Endothelial cell (in vitro differentiated cells): Measurements from ENCODE around the gene L1TD1. TPM values are rescaled to one million over a fixed set of nuclear protein-coding genes. Genes with fewer than 3 reads are reported as not detected.

ENCODE experiments used
- DNase-seq: peaks from one replicate; pipeline ENCODE4 v3.0.0; 2021; ENCODE audit warnings: low spot score
- H3K27ac Mint-ChIP-seq: one replicate; pipeline ENCODE4 v1.8.0; 2021; ENCODE audit warnings: mixed read lengths, inconsistent platforms; ENCODE audit not compliant: unreplicated experiment
- H3K27me3 Mint-ChIP-seq: one replicate; pipeline ENCODE4 v1.8.0; 2021; ENCODE audit warnings: mild to moderate bottlenecking, moderate library complexity, mixed read lengths, inconsistent platforms; ENCODE audit not compliant: unreplicated experiment
- H3K36me3 Mint-ChIP-seq: one replicate; pipeline ENCODE4 v1.8.0; 2021; ENCODE audit warnings: mild to moderate bottlenecking, low read depth, mixed read lengths, inconsistent platforms; ENCODE audit not compliant: unreplicated experiment
- H3K4me1 Mint-ChIP-seq: one replicate; pipeline ENCODE4 v1.8.0; 2021; ENCODE audit warnings: mild to moderate bottlenecking, mixed read lengths, inconsistent platforms; ENCODE audit not compliant: unreplicated experiment
- H3K4me3 Mint-ChIP-seq: one replicate; pipeline ENCODE4 v1.8.0; 2021; ENCODE audit warnings: mild to moderate bottlenecking, mixed read lengths, inconsistent platforms; ENCODE audit not compliant: unreplicated experiment
- H3K9me3 Mint-ChIP-seq: one replicate; pipeline ENCODE4 v1.8.0; 2021; ENCODE audit warnings: mixed read lengths, inconsistent platforms; ENCODE audit not compliant: unreplicated experiment
- CTCF ChIP-seq: fragments of 200-600 bp; sonication (generic); IDR thresholded peaks from one replicate; pipeline ENCODE4 v1.5.0; 2021; ENCODE audit warnings: antibody characterized with exemption; ENCODE audit not compliant: unreplicated experiment
- total RNA-seq: library from RNA; stranded (reverse); fragmentation: NEBNext Ultra II Directional; extraction: Animal tissue kit (Norgen Biotek cat#: 25700); gene quantifications from one replicate; pipeline ENCODE4 v1.2.1, GENCODE V29; 2021; ENCODE audit not compliant: unreplicated experiment

The L1TD1 gene
- total RNA-seq, 1 donor from 2014 or later, result 50.1 TPM

DNA sequence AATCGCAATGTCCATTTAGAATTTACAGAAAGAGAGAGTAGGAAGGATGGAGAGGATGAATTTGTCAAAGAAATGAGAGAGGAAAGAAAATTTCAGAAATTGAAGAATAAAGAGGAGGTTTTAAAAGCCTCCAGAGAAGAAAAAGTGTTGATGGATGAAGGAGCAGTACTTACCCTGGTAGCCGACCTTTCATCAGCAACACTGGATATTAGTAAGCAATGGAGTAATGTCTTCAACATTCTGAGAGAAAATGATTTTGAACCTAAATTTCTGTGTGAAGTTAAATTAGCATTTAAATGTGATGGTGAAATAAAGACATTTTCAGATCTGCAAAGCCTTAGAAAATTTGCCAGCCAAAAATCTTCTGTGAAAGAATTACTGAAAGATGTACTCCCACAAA is 12.5 kb downstream of the L1TD1 start:
- peaks cover 47% of the 10 kb centered on the region for H3K36me3 Mint-ChIP-seq
- peak overlapping the region; percentile 35 for H3K4me3 Mint-ChIP-seq
- TF ChIP-seq CTCF, result no peak
- H3K9me3 Mint-ChIP-seq, result peaks cover 12% of the 10 kb centered on the region
- DNase-seq, result no peak
- no peaks in the 10 kb centered on the region for H3K27me3 Mint-ChIP-seq
- no peak overlapping the region for H3K27ac Mint-ChIP-seq
- peaks cover 14% of the 10 kb centered on the region for H3K4me1 Mint-ChIP-seq

DNA sequence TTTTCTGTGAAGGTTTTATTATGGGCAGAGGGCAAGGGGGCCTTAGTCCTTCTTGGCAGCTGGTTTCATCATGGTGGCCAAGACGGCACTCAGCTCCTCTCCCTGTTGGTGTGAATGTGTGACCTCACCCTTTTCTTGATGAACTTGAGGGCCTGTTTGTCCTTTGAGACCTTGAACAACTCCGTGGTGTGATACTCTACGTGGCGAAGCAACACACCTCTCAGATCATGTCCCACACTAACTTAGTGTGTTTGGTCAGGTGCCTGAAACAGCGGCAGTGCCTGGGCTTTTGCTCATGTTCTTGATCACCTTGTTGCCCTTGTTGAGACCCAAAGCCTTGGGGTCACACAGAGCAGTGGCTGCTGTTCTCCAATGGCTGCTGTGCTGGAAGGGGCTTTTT is 13.4 kb downstream of the L1TD1 start:
- no peak overlapping the region for H3K27ac Mint-ChIP-seq
- no peaks in the 10 kb centered on the region for H3K27me3 Mint-ChIP-seq
- H3K4me3 Mint-ChIP-seq, result no peak overlapping the region
- H3K9me3 Mint-ChIP-seq, result peaks cover 12% of the 10 kb centered on the region
- peaks cover 47% of the 10 kb centered on the region for H3K36me3 Mint-ChIP-seq
- no peak for DNase-seq
- H3K4me1 Mint-ChIP-seq, result peaks cover 14% of the 10 kb centered on the region
- no peak for TF ChIP-seq CTCF

GRCh38 chr1:62208970-62209369 is 14.3 kb downstream of the L1TD1 start:
- no peak for TF ChIP-seq CTCF
- Mint-ChIP-seq H3K27ac (no peak overlapping the region), H3K27me3 (no peaks in the 10 kb centered on the region), H3K36me3 (peaks cover 47% of the 10 kb centered on the region), H3K9me3 (peaks cover 12% of the 10 kb centered on the region), H3K4me1 (peaks cover 14% of the 10 kb centered on the region), H3K4me3 (peak overlapping the region; percentile 63)
- DNase-seq, result no peak

DNA sequence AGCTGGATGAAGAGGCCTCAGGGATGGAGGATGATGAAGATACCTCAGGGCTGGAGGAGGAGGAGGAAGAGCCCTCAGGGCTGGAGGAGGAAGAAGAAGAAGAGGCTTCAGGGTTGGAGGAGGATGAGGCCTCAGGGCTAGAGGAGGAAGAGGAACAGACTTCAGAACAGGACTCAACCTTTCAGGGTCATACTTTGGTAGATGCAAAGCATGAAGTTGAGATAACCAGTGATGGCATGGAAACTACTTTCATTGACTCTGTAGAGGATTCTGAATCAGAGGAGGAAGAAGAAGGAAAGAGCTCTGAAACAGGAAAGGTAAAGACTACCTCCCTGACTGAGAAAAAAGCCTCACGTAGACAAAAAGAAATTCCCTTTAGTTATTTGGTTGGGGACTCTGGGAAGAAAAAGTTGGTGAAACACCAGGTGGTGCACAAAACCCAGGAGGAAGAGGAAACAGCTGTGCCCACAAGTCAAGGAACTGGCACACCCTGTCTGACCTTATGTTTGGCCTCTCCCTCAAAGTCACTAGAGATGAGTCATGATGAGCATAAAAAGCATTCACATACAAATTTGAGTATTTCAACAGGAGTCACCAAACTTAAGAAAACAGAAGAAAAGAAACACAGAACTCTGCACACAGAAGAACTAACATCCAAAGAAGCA is 15.4 kb downstream of the L1TD1 start:
- no peak for TF ChIP-seq CTCF
- no peak for DNase-seq
- Mint-ChIP-seq H3K27me3 (no peaks in the 10 kb centered on the region), H3K27ac (peak overlapping the region; percentile 81), H3K4me1 (peaks cover 14% of the 10 kb centered on the region), H3K36me3 (peaks cover 47% of the 10 kb centered on the region), H3K9me3 (peaks cover 12% of the 10 kb centered on the region), H3K4me3 (peak overlapping the region; percentile 84)

- peak overlapping the region; percentile 84 for H3K4me3 Mint-ChIP-seq
- H3K9me3 Mint-ChIP-seq, result peaks cover 12% of the 10 kb centered on the region
- no peaks in the 10 kb centered on the region for H3K27me3 Mint-ChIP-seq
- H3K36me3 Mint-ChIP-seq, result peaks cover 47% of the 10 kb centered on the region
- no peak overlapping the region for H3K27ac Mint-ChIP-seq
- DNase-seq, result no peak
- peaks cover 14% of the 10 kb centered on the region for H3K4me1 Mint-ChIP-seq
- TF ChIP-seq CTCF, result no peak
Observed at GRCh38 chr1:62210960-62211359, 16.3 kb downstream of the L1TD1 start.
